ENCODE results near the gene SURF6. TPM values are rescaled to one million over a fixed set of nuclear protein-coding genes. Genes with fewer than 3 reads are reported as not detected.

The SURF6 gene
- total RNA-seq, result 11.0 and 11.3 TPM in 2 replicates

DNA sequence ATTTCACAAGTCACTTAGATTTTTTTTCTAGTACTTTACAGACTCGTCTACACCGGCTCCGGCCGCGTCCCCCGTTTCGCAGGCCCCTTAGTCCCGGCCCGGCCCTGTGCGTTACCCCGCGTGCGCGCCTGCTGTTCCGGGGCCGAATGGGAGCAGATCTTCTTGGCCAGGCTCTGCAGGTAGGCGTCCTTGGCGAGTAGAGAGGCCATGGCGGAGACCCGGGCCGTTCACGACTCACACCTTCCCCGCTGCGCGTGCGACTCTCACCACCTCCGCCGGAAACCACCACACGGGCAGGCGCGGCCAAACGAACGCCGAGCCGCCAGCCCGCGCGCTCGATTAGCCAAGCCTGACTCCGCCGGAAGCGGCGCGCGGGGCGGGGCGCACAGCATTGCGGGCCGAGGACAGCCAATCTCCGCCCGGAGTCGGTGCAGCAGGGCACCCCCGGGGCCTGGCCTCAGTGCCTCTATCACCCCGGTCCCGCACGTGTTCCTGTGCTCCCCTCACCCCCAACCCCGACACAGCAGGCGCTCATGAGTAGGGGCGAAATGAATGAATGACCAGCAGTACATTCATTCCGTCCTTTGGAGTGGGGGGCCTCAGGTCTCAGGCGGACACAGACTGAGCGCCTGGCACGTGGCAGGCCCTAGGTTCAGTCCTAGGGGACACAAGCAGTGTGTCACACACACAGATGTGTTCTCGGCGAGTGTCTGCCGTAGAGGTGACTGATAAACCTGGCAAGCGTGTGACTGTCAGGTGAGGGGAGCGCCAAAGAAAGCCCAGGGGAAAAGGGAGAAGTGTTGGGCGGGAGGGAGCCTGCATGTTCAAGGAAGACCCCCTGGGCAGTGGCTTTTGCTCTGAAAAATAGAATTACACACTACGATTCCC lies at the start of gene SURF6:
Gene SURF6 (minus strand): TSS at position 265 of the 888 bp plus-strand sequence. CDS start 56 bp downstream, at position 209.

DNA sequence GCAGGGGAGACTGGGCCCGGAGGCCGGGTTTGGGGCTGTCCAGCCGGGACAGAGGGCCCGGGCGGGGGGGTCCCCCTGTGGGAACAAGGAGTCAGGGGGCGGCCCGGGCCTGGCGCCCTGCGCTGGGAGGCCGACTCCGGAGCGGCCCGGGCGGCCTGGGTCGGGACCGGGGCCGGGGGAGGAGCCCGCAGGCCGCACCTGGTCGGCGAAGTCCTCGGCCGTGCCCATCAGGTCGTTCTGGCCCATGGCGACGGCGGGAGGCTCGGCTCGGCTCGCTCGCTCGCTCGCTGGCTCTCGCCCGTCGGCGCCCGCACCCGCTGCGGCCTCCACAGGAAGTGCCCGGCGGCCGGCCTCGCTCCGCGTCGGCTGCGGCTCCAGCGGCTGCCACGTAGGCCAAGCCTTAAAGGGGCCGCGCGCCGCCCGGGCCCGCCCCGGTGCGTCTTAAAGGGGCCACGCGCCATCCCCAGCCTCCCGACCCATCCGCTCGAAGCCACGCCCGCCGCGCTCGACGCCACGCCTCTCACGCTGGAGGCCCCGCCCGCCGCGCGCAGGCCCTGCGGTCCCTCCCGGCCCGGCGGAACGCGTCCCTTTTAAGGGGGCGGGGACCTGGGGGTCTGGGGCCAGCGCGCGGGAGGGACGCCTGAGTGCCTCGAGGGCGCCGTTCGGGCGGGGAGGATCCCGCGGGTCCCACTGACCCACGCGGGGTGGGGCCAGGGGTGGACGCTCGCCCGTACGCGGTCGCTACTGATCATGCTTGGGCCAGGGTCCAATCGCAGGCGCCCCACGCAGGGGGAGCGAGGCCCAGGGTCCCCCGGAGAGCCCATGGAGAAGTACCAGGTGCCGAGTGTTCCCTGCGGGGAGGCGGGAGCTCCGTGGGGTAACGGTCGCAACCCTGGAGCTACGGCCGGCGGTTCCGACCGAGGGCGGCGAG lies 40.0 kb upstream of the SURF6 start, which contains the start of the genes STKLD1 and SURF4:
Gene STKLD1 (plus strand): TSS at position 643 of the 931 bp plus-strand sequence. CDS start 108 bp downstream, at position 751.
Gene SURF4 (minus strand): TSS at position 337 of the 931 bp plus-strand sequence. CDS start 91 bp downstream, at position 246.

DNA sequence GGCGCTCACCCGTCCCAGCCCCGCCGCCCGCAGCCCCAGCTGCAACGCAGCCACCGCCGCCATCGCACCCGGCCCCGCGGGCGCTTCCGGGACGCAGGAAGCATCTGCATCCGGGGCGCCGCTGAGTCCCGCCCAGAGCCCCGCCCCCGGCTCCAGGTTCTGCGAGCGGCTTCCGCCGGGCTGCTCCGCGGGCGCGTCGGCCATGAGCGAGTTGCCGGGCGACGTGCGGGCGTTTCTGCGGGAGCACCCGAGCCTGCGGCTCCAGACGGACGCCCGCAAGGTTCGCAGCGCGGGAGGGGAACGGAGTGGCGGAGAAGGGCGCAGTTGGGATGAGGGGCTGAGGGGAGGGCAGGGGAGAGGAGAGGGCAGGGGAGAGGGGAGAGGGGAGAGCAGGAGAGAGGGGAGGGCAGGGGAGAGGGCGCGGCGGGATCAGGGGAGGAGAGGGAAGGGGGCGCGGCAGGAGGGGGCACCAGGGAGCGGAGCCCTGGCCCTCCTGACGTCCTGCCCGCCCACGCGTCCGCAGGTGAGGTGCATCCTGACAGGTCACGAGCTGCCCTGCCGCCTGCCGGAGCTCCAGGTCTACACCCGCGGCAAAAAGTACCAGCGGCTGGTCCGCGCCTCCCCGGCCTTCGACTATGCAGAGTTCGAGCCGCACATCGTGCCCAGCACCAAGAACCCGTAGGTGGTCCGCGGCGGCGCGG lies 20.6 kb upstream of the SURF6 start, which contains the start of the genes SURF1 and SURF2:
Gene SURF1 (minus strand): TSS at position 97 of the 701 bp plus-strand sequence. CDS start 34 bp downstream, at position 63.
Gene SURF2 (plus strand): TSS at position 160 of the 701 bp plus-strand sequence. CDS start 43 bp downstream, at position 203.

DNA sequence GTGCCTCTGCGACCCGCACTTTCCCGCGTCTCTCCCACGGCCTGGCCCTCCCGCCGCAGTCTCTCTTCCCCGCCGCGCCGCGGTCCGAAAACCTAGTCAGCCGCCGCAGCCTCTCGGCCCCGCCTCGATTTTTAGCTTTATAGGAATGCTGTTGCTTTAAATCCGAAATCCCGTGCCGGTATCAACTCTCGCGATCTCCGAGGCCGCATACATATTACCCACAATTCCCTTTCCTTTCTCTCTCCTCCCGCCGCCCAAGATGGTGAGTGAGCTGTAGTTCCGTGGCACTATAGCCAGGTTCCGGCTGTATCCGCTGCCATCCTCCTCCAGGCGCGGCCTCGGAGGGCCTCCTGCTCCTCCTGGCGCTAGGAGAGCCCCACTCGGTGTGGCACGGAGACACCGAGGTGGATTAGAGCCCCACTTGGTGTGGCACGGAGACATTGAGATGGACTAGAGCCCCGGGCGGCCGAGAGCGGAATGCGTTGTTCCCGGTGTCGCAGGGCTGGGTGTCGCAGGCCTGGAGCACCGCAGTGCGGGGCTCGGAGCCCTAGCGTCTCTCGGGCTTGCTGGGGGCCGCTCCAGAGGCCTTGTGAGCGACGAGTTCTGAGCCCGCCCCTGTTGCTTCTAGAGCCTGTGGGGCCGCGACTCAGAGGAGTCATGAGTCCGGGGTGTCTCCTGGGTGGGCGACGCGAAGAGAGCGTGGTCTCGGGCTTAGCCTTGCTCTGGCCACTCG lies 12.2 kb upstream of the SURF6 start, which contains the start of the genes MED22 and RPL7A:
Gene MED22 (minus strand): TSS at position 147 of the 733 bp plus-strand sequence. CDS start 1,469 bp downstream, outside the sequence.
Gene RPL7A (plus strand): TSS at position 234 of the 733 bp plus-strand sequence. CDS start 26 bp downstream, at position 260.

Small RNA genes lying within 50 kb of the gene (small RNA-seq; reads per million reads assigned to genes)
- not detected for gene RF00019
- not detected for gene SNORD24
- not detected for gene SNORD36A
- not detected for gene SNORD36B
- gene SNORD36C, result not detected

Other genes with a start within 250 kb of the SURF6 start
- 32.0 and 35.2 TPM in 2 replicates for gene RALGDS, start 214.9 kb downstream of the SURF6 start, total RNA-seq
- gene GBGT1, start 172.3 kb downstream of the SURF6 start, total RNA-seq, result 12.5 and 14.1 TPM in 2 replicates
- not detected in 2 replicates for gene OBP2B, start 126.9 kb downstream of the SURF6 start, total RNA-seq
- gene ABO, start 61.0 kb downstream of the SURF6 start, total RNA-seq, result 0.13 and 0.22 TPM in 2 replicates
- 13.8 and 19.4 TPM in 2 replicates for gene MED22, start 11.9 kb upstream of the SURF6 start, total RNA-seq
- gene RPL7A, start 12.0 kb upstream of the SURF6 start, total RNA-seq, result 2,011 and 2,560 TPM in 2 replicates
- gene SURF1, start 20.3 kb upstream of the SURF6 start, total RNA-seq, result 11.3 and 21.5 TPM in 2 replicates
- 10.6 and 14.2 TPM in 2 replicates for gene SURF2, start 20.4 kb upstream of the SURF6 start, total RNA-seq
- 271 and 325 TPM in 2 replicates for gene SURF4, start 39.9 kb upstream of the SURF6 start, total RNA-seq
- gene STKLD1, start 40.2 kb upstream of the SURF6 start, total RNA-seq, result 0.57 and 3.1 TPM in 2 replicates
- 18.9 and 24.6 TPM in 2 replicates for gene REXO4, start 81.8 kb upstream of the SURF6 start, total RNA-seq
- gene ADAMTS13, start 86.2 kb upstream of the SURF6 start, total RNA-seq, result 0.53 and 0.57 TPM in 2 replicates
- 3.0 and 4.9 TPM in 2 replicates for gene CACFD1, start 123.8 kb upstream of the SURF6 start, total RNA-seq
- gene SLC2A6, start 142.9 kb upstream of the SURF6 start, total RNA-seq, result 19.0 and 33.8 TPM in 2 replicates
- not detected in 2 replicates for gene MYMK, start 188.8 kb upstream of the SURF6 start, total RNA-seq
- gene ADAMTSL2, start 198.5 kb upstream of the SURF6 start, total RNA-seq, result not detected in 2 replicates